GM19023 (cell line): Measurements from ENCODE around the gene STOM.
"Not testable (repeated sequence)": the region's sequence is repeated elsewhere in the genome, so short reads cannot be mapped to it uniquely, and the experiment has no call there.

Experiments used
- ATAC-seq: cut with Tn5 transposase; IDR thresholded peaks from one replicate; pipeline ENCODE4 v1.9.1; 2021; ENCODE audit warnings: mild to moderate bottlenecking, moderate library complexity; ENCODE audit not compliant: unreplicated experiment

Gene STOM

DNA sequence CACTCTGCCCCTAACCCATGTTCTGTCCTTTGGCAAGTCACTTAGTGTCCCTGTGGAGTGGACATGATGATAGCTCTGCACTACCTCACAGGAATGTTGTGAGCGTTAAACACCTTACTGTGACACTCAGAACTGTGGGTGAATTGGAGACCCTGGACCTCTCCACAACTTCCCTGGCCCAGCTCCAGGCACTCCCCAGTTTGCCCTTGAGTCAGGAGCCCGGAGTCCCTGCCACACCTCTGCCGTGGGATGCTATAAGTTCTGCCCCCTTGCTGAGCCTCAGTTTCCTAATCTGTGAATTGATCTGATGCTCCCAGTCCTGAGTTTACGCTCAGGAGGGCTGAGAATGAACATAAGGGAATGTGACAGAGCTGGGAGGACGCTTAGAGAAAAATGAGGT lies 67.7 kb downstream of the STOM start:
- ATAC-seq = no peak

- no peak for ATAC-seq
Observed at GRCh38 chr9:121301881-121302286, 68.2 kb downstream of the STOM start.

DNA sequence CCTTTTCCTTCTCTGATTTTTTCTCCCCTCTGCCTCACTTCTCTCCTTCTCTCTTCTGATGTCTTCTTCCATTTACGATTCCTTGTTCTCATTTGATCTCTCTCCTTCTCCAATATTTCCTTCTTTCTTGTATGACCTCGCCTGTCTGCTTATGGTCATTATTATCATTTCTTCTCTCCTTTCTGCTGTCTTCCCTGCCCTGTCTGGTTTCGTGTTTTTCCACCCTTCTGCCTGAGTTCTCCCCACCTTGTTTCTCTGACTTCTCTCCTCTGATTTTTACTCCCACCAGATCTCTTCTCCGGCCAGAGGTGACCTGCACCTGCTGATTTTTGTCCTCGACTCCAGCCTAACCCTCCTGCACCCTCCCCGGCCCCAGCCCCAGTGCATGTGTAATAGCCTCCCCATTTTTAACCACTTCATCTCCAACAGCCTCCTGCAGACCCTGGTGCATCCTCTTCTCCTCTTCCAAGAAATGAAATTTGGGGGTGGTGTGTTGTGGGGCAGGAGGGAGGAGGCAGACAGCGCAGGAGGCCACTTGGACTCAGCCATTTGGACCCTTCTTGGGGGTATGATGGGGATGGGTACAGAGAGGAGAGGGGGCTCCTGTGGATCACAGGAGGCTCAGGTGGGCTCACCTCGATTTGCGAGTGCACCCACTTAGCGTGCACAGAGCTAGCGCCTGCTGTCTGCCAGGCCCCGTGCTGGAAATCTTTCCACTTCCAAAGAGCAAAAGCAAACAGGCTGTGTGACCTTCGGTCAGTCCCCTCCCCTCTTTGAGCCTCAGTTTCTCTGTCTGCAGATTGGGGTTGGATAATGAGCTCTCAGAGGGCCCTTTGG lies 69.5 kb downstream of the STOM start:
- ATAC-seq = no peak

GRCh38 chr9:121299467-121300282 lies 70.4 kb downstream of the STOM start:
- ATAC-seq = no peak

GRCh38 chr9:121298689-121299466 lies 71.2 kb downstream of the STOM start:
- ATAC-seq = no peak

DNA sequence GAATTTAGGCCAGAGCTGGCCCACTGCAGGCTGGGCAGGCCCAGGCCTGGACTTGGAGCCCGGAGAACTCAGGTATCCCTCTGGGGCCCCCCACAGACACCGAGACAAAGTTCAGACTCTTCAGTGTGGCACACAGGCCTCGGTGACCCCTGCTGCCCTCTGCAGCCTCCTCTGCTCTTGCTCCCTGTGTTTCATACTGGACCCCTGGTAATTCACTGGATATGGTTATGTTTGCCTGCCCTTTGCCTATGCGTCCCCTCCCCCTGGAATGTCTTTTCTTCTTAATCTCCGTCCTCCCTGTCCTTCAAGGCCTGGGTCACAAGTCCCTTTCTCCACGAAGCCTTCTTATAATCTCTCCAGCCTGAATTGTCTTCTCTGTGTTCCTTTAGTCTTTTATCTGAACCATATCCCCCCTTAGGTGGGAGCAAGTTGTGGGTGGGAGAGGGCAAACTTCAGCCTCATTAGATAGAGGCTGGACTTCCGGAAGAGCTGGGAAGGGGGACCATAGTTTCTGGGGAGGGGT lies 72.0 kb downstream of the STOM start:
- no peak for ATAC-seq

DNA sequence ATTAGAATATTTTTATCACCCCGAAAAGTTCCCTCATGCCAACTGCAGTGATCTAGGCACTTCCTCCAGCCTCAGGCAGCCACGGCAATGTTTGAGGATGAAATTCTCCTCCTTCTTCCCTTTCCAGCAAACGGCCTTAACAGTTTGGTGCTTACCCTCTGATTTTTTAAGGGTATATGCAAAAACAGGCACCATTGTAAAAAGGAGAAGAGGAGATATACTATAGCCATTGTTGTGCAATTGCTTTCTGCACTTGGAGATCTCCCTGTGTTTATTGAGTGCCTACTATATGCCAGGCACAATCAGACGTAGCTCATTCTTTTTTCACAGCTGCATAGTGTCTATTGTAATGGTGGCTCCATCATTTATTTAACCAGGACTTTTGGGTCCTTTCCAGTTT lies 72.7 kb downstream of the STOM start:
- no peak for ATAC-seq

DNA sequence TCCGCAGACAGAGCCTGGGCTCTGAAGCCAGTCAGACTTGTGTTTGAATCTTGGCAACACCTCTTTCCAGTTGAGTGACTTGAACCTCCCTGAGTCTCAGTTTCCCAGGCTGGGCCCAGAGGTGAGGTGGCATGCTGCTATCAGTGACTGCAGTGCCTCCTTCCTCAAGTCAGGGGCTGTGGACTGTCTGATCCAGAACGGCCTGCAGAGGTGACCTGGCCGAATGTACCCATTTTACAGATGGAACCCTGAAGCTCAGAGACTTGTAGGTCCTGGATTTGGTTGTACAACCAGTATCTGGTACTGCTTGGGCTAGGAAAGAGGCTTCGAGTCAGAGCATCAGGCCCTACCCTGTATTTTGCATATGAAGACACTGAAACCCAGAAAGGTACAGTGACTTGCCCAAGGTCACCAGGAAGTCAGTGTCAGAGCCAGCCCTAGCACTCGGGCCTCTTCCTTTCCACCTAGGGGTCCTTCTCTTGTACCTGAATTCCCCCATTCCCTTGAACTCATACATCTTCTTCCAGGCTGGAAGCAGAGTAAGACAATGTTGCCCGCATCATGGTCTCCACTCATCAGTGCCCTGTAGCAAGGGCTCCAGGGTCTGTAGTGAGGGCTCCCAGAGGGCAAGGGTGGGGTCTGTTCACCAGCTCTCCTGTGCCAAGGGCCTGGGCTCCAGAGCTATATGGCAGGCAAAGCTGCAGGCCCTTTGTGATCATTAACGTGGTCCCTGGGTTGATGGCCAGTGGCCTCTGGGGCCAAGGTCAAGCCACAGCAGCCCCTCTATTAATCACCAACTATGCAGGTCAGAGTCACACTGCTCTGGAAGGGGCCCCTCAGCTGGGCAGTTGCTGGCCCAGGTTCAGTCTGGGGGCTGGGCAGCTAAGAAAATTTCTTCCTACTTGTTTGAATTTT lies 73.6 kb downstream of the STOM start:
- no peak for ATAC-seq

GRCh38 chr9:121295662-121296191 lies 74.3 kb downstream of the STOM start:
- no peak for ATAC-seq

- ATAC-seq = no peak
Observed at GRCh38 chr9:121294866-121295661, 75.0 kb downstream of the STOM start.

- no peak for ATAC-seq
Observed at GRCh38 chr9:121294151-121294743, 75.8 kb downstream of the STOM start.

- no peak for ATAC-seq
Observed at GRCh38 chr9:121292801-121293241, 77.2 kb downstream of the STOM start.

GRCh38 chr9:121292051-121292450 lies 78.0 kb downstream of the STOM start:
- ATAC-seq = no peak

- not testable (repeated sequence) for ATAC-seq
Observed at GRCh38 chr9:121291536-121291935, 78.5 kb downstream of the STOM start.

DNA sequence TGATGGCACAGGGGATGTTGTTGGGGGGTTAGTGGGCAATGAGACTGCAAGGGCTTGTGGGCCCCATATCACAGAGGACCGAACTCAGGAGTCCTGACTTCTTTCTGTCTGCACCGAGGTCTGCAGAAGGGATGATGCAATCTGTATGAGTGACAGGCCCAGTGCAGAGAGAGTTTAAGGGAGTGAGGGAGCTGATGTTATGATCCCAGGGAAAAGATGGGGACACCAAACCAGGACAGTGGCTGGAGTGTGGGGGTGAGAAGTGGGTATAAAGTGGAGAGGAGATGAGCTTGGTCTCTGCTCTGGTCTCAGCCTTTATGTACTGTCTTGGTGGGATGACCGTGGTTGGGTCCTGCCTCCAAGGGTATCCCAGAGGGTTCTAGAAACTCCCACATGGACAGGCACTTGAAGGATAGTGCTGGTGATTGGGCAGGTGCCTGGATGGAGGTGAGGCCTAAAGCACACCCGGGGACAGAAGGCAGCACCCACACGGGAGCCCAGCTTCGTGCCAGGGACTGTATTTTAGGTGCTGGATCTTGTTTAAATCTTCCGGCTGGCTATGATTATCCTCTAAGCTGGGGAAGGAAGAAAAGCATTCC lies 80.2 kb downstream of the STOM start:
- no peak for ATAC-seq

DNA sequence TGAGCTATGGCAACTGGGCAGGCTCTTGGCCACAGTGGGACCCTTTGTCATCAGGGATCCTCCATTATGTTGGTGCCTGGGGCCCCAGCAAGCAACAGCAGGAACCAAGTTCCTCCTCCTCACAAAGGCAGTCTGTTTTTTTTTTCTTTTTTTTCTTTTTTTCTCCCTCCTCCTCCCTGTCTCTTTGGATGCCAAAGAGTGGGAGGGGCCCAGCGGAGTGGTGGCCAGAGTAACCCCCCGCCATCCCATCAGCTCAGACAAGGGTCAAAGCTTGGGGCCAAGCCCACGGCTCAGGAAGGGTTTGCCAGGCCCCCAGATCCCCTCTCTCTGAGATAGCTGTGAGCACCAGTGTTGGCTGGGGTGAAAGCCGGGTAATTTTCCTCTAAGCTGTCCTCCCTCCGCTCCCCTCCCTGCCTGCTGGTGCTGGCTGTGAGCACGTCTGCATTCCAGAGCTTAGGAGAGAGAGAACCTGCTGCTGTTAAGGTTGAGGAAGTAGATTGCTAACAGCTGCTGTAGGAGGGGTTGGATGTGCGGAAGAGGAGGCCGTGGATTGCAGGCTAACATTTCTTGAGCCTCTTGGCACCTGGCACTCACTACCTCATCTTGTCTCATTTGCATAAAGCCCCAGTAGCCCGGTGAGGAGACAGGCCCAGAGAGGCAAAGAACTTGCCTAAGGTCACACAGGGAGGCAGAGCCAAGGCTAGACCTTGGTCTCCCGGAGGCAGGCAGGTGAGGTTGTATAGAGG lies 80.9 kb downstream of the STOM start:
- ATAC-seq = no peak
